Parathyroid adenoma (tissue), 2 donors: Measurements from ENCODE around the gene DPH3.

Experiments used
- H2AFZ ChIP-seq: fragments of 300-600 bp; sonication (generic); one replicate; pipeline ENCODE4 v1.7.0; 2017; ENCODE audit warnings: antibody characterized with exemption, mild to moderate bottlenecking
- H3K27ac ChIP-seq: fragments of 300-600 bp; sonication (generic); one replicate; pipeline ENCODE4 v1.7.0; 2017
- H3K27me3 ChIP-seq: fragments of 300-600 bp; sonication (generic); one replicate; pipeline ENCODE4 v1.7.0; 2017; ENCODE audit warnings: low read length; ENCODE audit not compliant: control insufficient read depth, insufficient read depth
- H3K36me3 ChIP-seq: fragments of 300-600 bp; sonication (generic); one replicate; pipeline ENCODE4 v1.7.0; 2017; ENCODE audit warnings: low read length; ENCODE audit not compliant: control insufficient read depth, insufficient read depth
- H3K4me1 ChIP-seq: fragments of 300-600 bp; sonication (generic); one replicate; pipeline ENCODE4 v1.7.0; 2017; ENCODE audit warnings: control low read depth
- H3K4me2 ChIP-seq: fragments of 300-600 bp; sonication (generic); one replicate; pipeline ENCODE4 v1.7.0; 2017; ENCODE audit warnings: low read length
- H3K4me3 ChIP-seq: fragments of 300-600 bp; sonication (generic); one replicate; pipeline ENCODE4 v1.7.0; 2017; ENCODE audit warnings: low read depth, low read length
- H3K79me2 ChIP-seq: fragments of 300-600 bp; sonication (generic); one replicate; pipeline ENCODE4 v1.7.0; 2017; ENCODE audit warnings: control low read depth
- H3K9ac ChIP-seq: fragments of 300-600 bp; sonication (generic); one replicate; pipeline ENCODE4 v1.7.0; 2017; ENCODE audit warnings: mild to moderate bottlenecking
- H3K9me3 ChIP-seq: fragments of 300-600 bp; sonication (generic); one replicate; pipeline ENCODE4 v1.7.0; 2017; ENCODE audit warnings: low read length; ENCODE audit not compliant: control insufficient read depth
- TF ChIP-seq, protein P1 (sequence below): fragments of 300-600 bp; sonication (generic); IDR thresholded peaks from one replicate; pipeline ENCODE4 v1.7.0; 2017; ENCODE audit warnings: antibody characterized with exemption, mild to moderate bottlenecking
- donor health status: primary hyperparathyroidism.

Gene DPH3

GRCh38 chr3:16288664-16289063 lies 23.9 kb upstream of the DPH3 start:
- no peak overlapping the region for H3K4me3 ChIP-seq
- no peaks in the 10 kb centered on the region for H3K27me3 ChIP-seq
- H3K27ac ChIP-seq = no peak overlapping the region
- TF ChIP-seq, protein P1, sequence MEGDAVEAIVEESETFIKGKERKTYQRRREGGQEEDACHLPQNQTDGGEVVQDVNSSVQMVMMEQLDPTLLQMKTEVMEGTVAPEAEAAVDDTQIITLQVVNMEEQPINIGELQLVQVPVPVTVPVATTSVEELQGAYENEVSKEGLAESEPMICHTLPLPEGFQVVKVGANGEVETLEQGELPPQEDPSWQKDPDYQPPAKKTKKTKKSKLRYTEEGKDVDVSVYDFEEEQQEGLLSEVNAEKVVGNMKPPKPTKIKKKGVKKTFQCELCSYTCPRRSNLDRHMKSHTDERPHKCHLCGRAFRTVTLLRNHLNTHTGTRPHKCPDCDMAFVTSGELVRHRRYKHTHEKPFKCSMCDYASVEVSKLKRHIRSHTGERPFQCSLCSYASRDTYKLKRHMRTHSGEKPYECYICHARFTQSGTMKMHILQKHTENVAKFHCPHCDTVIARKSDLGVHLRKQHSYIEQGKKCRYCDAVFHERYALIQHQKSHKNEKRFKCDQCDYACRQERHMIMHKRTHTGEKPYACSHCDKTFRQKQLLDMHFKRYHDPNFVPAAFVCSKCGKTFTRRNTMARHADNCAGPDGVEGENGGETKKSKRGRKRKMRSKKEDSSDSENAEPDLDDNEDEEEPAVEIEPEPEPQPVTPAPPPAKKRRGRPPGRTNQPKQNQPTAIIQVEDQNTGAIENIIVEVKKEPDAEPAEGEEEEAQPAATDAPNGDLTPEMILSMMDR = no peak
- H2AFZ ChIP-seq = no peak overlapping the region
- H3K36me3 ChIP-seq = no peaks in the 10 kb centered on the region
- no peak overlapping the region for H3K9ac ChIP-seq
- H3K4me1 ChIP-seq = peaks cover 8% of the 10 kb centered on the region
- no peak overlapping the region for H3K4me2 ChIP-seq
- no peaks in the 10 kb centered on the region for H3K79me2 ChIP-seq
- no peaks in the 10 kb centered on the region for H3K9me3 ChIP-seq

DNA sequence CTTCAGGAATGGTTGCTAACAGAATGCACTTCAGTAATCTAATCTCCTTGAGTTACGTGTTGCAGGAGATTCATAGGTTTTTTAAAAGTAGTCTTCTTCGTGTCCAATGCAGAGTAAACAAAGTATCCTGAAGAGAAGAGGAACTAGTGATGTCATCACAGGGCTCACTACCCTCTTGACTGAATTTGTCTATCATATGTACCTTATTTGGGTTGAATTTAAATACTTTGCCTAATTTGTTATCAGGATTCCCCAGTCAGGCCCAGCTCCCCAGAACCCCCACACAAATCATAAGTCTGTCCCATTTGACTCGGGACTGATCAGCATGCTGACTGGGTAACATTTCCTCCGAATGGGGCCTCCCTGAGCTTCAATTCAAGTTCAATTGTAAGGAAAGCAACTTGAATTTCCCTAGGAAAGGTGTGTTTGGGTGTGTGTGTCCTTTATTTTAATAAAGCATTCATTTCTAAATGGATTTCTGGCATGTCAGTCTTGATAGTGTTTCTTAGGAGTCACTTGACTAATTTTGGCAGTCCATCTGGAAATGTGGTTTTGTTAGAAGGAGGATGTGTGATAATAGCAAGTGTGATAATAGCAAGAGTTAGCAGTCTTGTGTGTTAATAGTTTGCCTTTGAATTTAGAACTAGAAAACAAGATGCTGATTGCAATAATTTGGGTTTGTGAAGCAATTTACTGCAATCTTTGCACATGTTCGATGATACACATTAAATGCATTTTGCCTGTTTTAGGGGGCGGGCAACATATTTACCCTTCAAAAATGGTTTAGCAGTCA lies 22.2 kb upstream of the DPH3 start:
- H3K9ac ChIP-seq = no peak overlapping the region
- H3K36me3 ChIP-seq = no peaks in the 10 kb centered on the region
- no peak overlapping the region for H2AFZ ChIP-seq
- H3K9me3 ChIP-seq = no peaks in the 10 kb centered on the region
- no peak overlapping the region for H3K4me3 ChIP-seq
- H3K27me3 ChIP-seq = no peaks in the 10 kb centered on the region
- H3K27ac ChIP-seq = no peak overlapping the region
- no peaks in the 10 kb centered on the region for H3K79me2 ChIP-seq
- H3K4me1 ChIP-seq = peaks cover 8% of the 10 kb centered on the region
- no peak overlapping the region for H3K4me2 ChIP-seq
- TF ChIP-seq, protein P1 = no peak

DNA sequence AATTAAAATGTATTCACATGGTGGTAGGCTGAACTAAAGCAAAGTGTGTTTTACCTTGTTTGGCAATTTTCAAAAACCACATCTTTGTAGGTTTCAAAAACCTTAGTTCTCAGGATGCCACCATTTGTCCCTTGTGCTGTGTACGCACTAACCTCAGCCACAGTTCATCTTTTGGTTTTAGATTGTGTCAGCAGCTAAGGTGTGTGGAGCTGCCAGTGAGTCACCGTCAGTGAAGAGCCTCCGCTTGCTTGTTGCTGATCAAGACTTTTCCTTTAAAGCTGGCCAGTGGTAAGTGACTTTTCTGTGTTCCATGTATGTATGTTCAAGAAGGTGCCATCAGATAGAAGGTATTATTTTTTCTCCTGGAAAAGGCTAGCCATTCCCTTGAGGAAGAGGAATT lies 21.4 kb upstream of the DPH3 start:
- Histone ChIP-seq H3K36me3 (no peaks in the 10 kb centered on the region), H3K27ac (no peak overlapping the region), H3K4me2 (no peak overlapping the region), H2AFZ (no peak overlapping the region), H3K9me3 (no peaks in the 10 kb centered on the region), H3K79me2 (no peaks in the 10 kb centered on the region), H3K4me1 (peaks cover 8% of the 10 kb centered on the region), H3K4me3 (no peak overlapping the region), H3K27me3 (no peaks in the 10 kb centered on the region), H3K9ac (no peak overlapping the region)
- TF ChIP-seq, protein P1 = no peak

- H3K27ac ChIP-seq = no peak overlapping the region
- peaks cover 8% of the 10 kb centered on the region for H3K4me1 ChIP-seq
- no peaks in the 10 kb centered on the region for H3K9me3 ChIP-seq
- no peaks in the 10 kb centered on the region for H3K79me2 ChIP-seq
- no peak overlapping the region for H3K9ac ChIP-seq
- TF ChIP-seq, protein P1 = no peak
- no peaks in the 10 kb centered on the region for H3K27me3 ChIP-seq
- H3K36me3 ChIP-seq = no peaks in the 10 kb centered on the region
- H3K4me3 ChIP-seq = no peak overlapping the region
- no peak overlapping the region for H3K4me2 ChIP-seq
- no peak overlapping the region for H2AFZ ChIP-seq
These were observed 19.9 kb upstream of the DPH3 start for GRCh38 chr3:16284633-16285032.

GRCh38 chr3:16280671-16281070 lies 15.9 kb upstream of the DPH3 start:
- Histone ChIP-seq H3K9ac (no peak overlapping the region), H3K4me2 (no peak overlapping the region), H3K27me3 (no peaks in the 10 kb centered on the region), H3K27ac (no peak overlapping the region), H3K79me2 (no peaks in the 10 kb centered on the region), H3K4me1 (no peaks in the 10 kb centered on the region), H3K4me3 (no peak overlapping the region), H2AFZ (no peak overlapping the region), H3K9me3 (no peaks in the 10 kb centered on the region), H3K36me3 (no peaks in the 10 kb centered on the region)
- TF ChIP-seq, protein P1 = no peak
